OCI-LY3 (cell line): ENCODE data around the gene ZNF512.
A peak's percentile ranks its signal among the peaks of the same experiment; 100 is the strongest.

ENCODE experiments used
- H2AFZ ChIP-seq: fragments of 200-600, 300-600 bp; shearing (Covaris generic); 2 replicates; pipeline ENCODE4 v1.6.0; 2014; ENCODE audit warnings: antibody characterized with exemption, low read depth, low read length
- H3K27ac ChIP-seq: fragments of 200-600, 300-600 bp; sonication (generic); 2 replicates; pipeline ENCODE4 v1.5.1; 2014; ENCODE audit warnings: mild to moderate bottlenecking, low read length, moderate library complexity, mixed read lengths
- H3K27me3 ChIP-seq: fragments of 200-600, 300-600 bp; sonication (generic); 2 replicates; pipeline ENCODE4 v1.6.1; 2014; ENCODE audit warnings: low read depth, low read length, mixed read lengths
- H3K36me3 ChIP-seq: fragments of 200-600, 300-600 bp; sonication (generic); replicated peaks from 2 replicates; pipeline ENCODE3; 2014; ENCODE audit warnings: low read depth, low read length, mixed read lengths
- H3K4me1 ChIP-seq: fragments of 300-600, 200-600 bp; sonication (generic); 2 replicates; pipeline ENCODE4 v1.6.1; 2014; ENCODE audit warnings: low read length, mixed read lengths
- H3K4me2 ChIP-seq: fragments of 200-600, 300-600 bp; sonication (generic); 2 replicates; pipeline ENCODE4 v1.6.1; 2014; ENCODE audit warnings: low read length, mixed read lengths
- H3K4me3 ChIP-seq: fragments of 300-600, 200-600 bp; sonication (generic); 2 replicates; pipeline ENCODE4 v1.5.1; 2014; ENCODE audit warnings: antibody characterized with exemption, mild to moderate bottlenecking, low read length, moderate library complexity
- H3K79me2 ChIP-seq: fragments of 300-600, 200-600 bp; shearing (Covaris generic); 2 replicates; pipeline ENCODE4 v1.6.1; 2014; ENCODE audit warnings: mild to moderate bottlenecking, low read length, mixed read lengths
- H3K9ac ChIP-seq: fragments of 300-600, 200-600 bp; shearing (Covaris generic); 2 replicates; pipeline ENCODE4 v1.6.0; 2014; ENCODE audit warnings: mild to moderate bottlenecking, low read length, moderate library complexity
- H3K9me3 ChIP-seq: fragments of 200-600, 300-600 bp; shearing (Covaris generic); 2 replicates; pipeline ENCODE4 v1.6.1; 2014; ENCODE audit warnings: low read length, mixed read lengths; ENCODE audit not compliant: insufficient read depth
- H4K20me1 ChIP-seq: fragments of 200-600, 300-600 bp; sonication (generic); 2 replicates; pipeline ENCODE4 v1.6.1; 2016; ENCODE audit warnings: low read length, mixed read lengths; ENCODE audit not compliant: insufficient read depth
- EZH2phosphoT487 ChIP-seq: fragments of 200-600 bp; shearing (Covaris generic); IDR thresholded peaks from 2 replicates; pipeline ENCODE4 v1.6.1; 2018; ENCODE audit warnings: antibody characterized with exemption, mixed run types, low read depth
- TF ChIP-seq, protein P1 (sequence below): fragments of 200-600, 300-600 bp; sonication (generic); IDR thresholded peaks from 2 replicates; pipeline ENCODE4 v1.5.1; 2014; ENCODE audit warnings: antibody characterized with exemption, low read length, low read depth

ZNF512 gene

DNA sequence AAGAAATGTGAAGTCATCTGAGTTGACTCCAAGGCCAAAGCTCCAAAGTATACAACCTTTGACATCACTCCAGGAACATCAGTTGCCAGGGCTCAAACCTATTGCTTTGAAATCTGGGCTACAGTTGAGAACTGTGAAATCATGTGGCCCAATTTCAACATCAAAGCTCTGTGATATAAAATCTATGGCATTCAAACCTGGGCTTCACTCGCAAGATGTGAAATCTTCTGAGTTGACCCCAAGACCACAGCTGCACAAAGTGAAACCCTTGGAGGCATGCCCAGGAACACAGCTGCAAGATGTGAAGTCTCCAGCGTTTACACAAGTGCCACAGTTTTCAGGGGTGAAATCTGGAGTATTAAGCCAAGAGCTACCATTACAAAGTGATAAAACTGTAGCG, 9.4 kb upstream of the ZNF512 start:
- Histone ChIP-seq H3K79me2 (no peaks in the 10 kb centered on the region), H2AFZ (no peak overlapping the region), H3K4me2 (no peak overlapping the region), H3K9ac (no peak overlapping the region), H3K36me3 (no peaks in the 10 kb centered on the region), H3K27me3 (0 out of 2 replicates have a peak, but pooled peaks cover 3% of the 10 kb centered on the region), H3K27ac (no peak overlapping the region), H3K9me3 (0 out of 2 replicates have a peak, but pooled peaks cover 11% of the 10 kb centered on the region), H4K20me1 (no peaks in the 10 kb centered on the region), H3K4me3 (no peak overlapping the region), H3K4me1 (no peaks in the 10 kb centered on the region)
- TF ChIP-seq, protein P1, sequence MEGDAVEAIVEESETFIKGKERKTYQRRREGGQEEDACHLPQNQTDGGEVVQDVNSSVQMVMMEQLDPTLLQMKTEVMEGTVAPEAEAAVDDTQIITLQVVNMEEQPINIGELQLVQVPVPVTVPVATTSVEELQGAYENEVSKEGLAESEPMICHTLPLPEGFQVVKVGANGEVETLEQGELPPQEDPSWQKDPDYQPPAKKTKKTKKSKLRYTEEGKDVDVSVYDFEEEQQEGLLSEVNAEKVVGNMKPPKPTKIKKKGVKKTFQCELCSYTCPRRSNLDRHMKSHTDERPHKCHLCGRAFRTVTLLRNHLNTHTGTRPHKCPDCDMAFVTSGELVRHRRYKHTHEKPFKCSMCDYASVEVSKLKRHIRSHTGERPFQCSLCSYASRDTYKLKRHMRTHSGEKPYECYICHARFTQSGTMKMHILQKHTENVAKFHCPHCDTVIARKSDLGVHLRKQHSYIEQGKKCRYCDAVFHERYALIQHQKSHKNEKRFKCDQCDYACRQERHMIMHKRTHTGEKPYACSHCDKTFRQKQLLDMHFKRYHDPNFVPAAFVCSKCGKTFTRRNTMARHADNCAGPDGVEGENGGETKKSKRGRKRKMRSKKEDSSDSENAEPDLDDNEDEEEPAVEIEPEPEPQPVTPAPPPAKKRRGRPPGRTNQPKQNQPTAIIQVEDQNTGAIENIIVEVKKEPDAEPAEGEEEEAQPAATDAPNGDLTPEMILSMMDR = no peak
- TF ChIP-seq EZH2phosphoT487 = no peak

DNA sequence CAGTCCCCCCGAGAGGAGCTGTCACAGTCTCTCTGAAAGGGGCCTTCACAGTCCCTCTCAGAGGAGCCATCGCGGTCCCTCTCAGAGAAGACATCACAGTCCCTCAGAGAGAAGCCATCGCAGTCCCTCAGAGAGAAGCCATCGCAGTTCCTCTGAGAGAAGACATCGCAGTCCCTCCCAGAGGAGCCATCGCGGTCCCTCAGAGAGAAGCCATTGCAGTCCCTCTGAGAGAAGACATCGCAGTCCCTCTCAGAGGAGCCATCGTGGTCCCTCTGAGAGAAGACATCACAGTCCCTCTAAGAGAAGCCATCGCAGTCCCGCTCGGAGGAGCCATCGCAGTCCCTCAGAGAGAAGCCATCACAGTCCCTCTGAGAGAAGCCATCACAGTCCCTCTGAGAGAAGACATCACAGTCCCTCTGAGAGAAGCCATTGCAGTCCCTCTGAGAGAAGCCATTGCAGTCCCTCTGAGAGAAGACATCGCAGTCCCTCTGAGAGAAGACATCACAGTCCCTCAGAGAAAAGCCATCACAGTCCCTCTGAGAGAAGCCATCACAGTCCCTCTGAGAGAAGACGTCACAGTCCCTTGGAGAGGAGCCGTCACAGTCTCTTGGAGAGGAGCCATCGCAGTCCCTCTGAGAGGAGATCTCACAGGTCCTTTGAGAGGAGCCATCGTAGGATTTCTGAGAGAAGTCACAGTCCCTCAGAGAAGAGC, 1.3 kb upstream of the ZNF512 start:
- Histone ChIP-seq H3K4me1 (peaks cover 18% of the 10 kb centered on the region), H3K27me3 (no peaks in the 10 kb centered on the region), H3K79me2 (peaks cover 37% of the 10 kb centered on the region), H3K4me3 (no peak overlapping the region), H3K4me2 (no peak overlapping the region), H3K9me3 (0 out of 2 replicates have a peak, but pooled peaks cover 9% of the 10 kb centered on the region), H3K36me3 (peaks cover 7% of the 10 kb centered on the region), H3K9ac (no peak overlapping the region), H4K20me1 (peaks cover 15% of the 10 kb centered on the region), H3K27ac (no peak overlapping the region), H2AFZ (no peak overlapping the region)
- TF ChIP-seq EZH2phosphoT487 = no peak
- TF ChIP-seq, protein P1 = no peak

GRCh38 chr2:27582129-27582694, 630 bp upstream of the ZNF512 start:
- peaks cover 18% of the 10 kb centered on the region for H4K20me1 ChIP-seq
- TF ChIP-seq, protein P1 = no peak
- TF ChIP-seq EZH2phosphoT487 = no peak
- H3K27ac ChIP-seq = peak overlapping the region; percentile 42
- H3K79me2 ChIP-seq = peaks cover 43% of the 10 kb centered on the region
- H3K27me3 ChIP-seq = no peaks in the 10 kb centered on the region
- peak overlapping the region; percentile 72 for H3K9ac ChIP-seq
- peaks cover 7% of the 10 kb centered on the region for H3K36me3 ChIP-seq
- H3K4me3 ChIP-seq = peak overlapping the region; percentile 86
- peak overlapping the region; percentile 95 for H2AFZ ChIP-seq
- H3K4me2 ChIP-seq = peak overlapping the region; percentile 95
- H3K4me1 ChIP-seq = peaks cover 18% of the 10 kb centered on the region
- 0 out of 2 replicates have a peak, but pooled peaks cover 2% of the 10 kb centered on the region for H3K9me3 ChIP-seq

DNA sequence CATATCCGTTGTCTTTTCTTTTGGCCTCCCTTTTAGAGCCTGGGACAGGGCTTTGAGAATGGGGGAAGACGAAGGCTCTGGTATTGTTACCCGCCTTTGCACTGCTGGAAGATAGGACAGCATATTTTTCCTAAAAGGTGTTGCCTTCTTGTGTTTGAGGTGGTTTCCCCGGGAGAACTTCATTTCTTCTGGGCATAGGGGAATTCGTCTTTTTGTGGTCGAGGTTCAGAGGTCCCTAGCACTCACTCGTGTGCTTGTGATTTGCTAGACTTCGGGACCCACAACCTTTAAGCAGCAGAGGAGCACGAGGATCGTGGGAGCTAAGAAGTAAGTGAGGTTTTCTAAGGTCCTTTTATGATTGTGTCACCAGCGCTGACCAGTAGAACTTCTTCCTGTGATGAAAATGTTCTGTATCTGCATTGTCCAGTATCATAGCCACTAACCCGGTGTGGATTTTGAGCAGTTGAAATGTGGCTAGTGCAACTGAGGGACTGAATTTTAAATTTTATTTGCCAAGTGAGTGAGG, 611 bp downstream of the ZNF512 start:
- Histone ChIP-seq H3K9ac (peak overlapping the region; percentile 79), H3K27ac (peak overlapping the region; percentile 36), H3K4me1 (peaks cover 18% of the 10 kb centered on the region), H3K4me2 (peak overlapping the region; percentile 95), H3K4me3 (peak overlapping the region; percentile 86), H3K79me2 (peaks cover 56% of the 10 kb centered on the region), H3K27me3 (no peaks in the 10 kb centered on the region), H2AFZ (peak overlapping the region; percentile 52; the same call in 1 of the 2 replicates), H4K20me1 (peaks cover 18% of the 10 kb centered on the region), H3K9me3 (no peaks in the 10 kb centered on the region), H3K36me3 (peaks cover 11% of the 10 kb centered on the region)
- TF ChIP-seq, protein P1 = no peak
- TF ChIP-seq EZH2phosphoT487 = no peak
